GM23248 (cell line): ENCODE data around the gene SPATC1L. TPM values are rescaled to one million over a fixed set of nuclear protein-coding genes. Genes with fewer than 3 reads are reported as not detected.

Experiments
- DNase-seq: peaks from one replicate; pipeline ENCODE4 v3.0.0-alpha.2; 2015
- H2AFZ ChIP-seq: fragments of 200-600 bp; sonication (generic); 2 replicates; pipeline ENCODE4 v1.6.1; 2016; ENCODE audit warnings: antibody characterized with exemption
- H3F3A ChIP-seq: fragments of 200-600 bp; sonication (generic); 2 replicates; pipeline ENCODE4 v1.6.1; 2016; ENCODE audit warnings: mild to moderate bottlenecking, antibody characterized with exemption, mixed run types; ENCODE audit not compliant: insufficient read depth
- H3K27ac ChIP-seq: fragments of 200-600 bp; sonication (generic); 2 replicates; pipeline ENCODE4 v1.5.1; 2016; ENCODE audit warnings: mild to moderate bottlenecking
- H3K27me3 ChIP-seq: fragments of 200-600 bp; sonication (generic); replicated peaks from 2 replicates; pipeline ENCODE4 v1.6.1; 2016; ENCODE audit warnings: mild to moderate bottlenecking; ENCODE audit not compliant: insufficient read depth
- H3K36me3 ChIP-seq: fragments of 200-600 bp; sonication (generic); 2 replicates; pipeline ENCODE4 v1.6.1; 2016; ENCODE audit warnings: low read depth, mild to moderate bottlenecking
- H3K4me1 ChIP-seq: fragments of 200-600 bp; sonication (generic); 2 replicates; pipeline ENCODE4 v1.6.1; 2016; ENCODE audit warnings: mild to moderate bottlenecking; ENCODE audit not compliant: insufficient read depth
- H3K4me2 ChIP-seq: fragments of 200-600 bp; sonication (generic); one replicate; pipeline ENCODE4 v1.6.1; 2016; ENCODE audit warnings: mild to moderate bottlenecking; ENCODE audit not compliant: unreplicated experiment
- H3K4me3 ChIP-seq: fragments of 200-600 bp; sonication (generic); 2 replicates; pipeline ENCODE4 v1.5.1; 2016; ENCODE audit warnings: mild to moderate bottlenecking
- H3K79me2 ChIP-seq: fragments of 200-600 bp; sonication (generic); 2 replicates; pipeline ENCODE4 v1.6.1; 2016; ENCODE audit warnings: mild to moderate bottlenecking; ENCODE audit not compliant: insufficient read depth
- H3K9ac ChIP-seq: fragments of 200-600 bp; sonication (generic); 2 replicates; pipeline ENCODE4 v1.6.1; 2016; ENCODE audit warnings: mild to moderate bottlenecking
- H3K9me2 ChIP-seq: fragments of 200-600 bp; sonication (generic); 2 replicates; pipeline ENCODE4 v1.6.1; 2016; ENCODE audit warnings: mixed run types, mild to moderate bottlenecking, moderate library complexity; ENCODE audit not compliant: insufficient read depth
- H3K9me3 ChIP-seq: fragments of 200-600 bp; sonication (generic); one replicate; pipeline ENCODE4 v1.6.1; 2017; ENCODE audit warnings: low read depth
- H4K20me1 ChIP-seq: fragments of 200-600 bp; sonication (generic); 2 replicates; pipeline ENCODE4 v1.6.0; 2016; ENCODE audit not compliant: insufficient read depth
- EZH2 ChIP-seq: fragments of 200-600 bp; sonication (generic); IDR thresholded peaks from 2 replicates; pipeline ENCODE4 v1.6.1; 2018; ENCODE audit warnings: antibody characterized with exemption, mild to moderate bottlenecking; ENCODE audit not compliant: insufficient read depth, poor library complexity, severe bottlenecking
- EZH2phosphoT487 ChIP-seq: fragments of 200-600 bp; sonication (generic); IDR thresholded peaks from 2 replicates; pipeline ENCODE4 v1.6.1; 2018; ENCODE audit warnings: antibody characterized with exemption, moderate library complexity, mild to moderate bottlenecking, low read depth; ENCODE audit not compliant: insufficient read depth
- WGBS, 2 experiments: methylation state at CpG; one replicate each; pipeline ENCODE4 v1.1.6; 2015 to 2017; ENCODE audit warnings: low lambda C conversion rate in 2 of 2, low coverage in 1 of 2; ENCODE audit errors: missing lambda C conversion rate in 2 of 2; 5-methylcytosine and 5-hydroxymethylcytosine counted together
- in situ Hi-C: fragments of 300-500 bp; cut with MboI; formaldehyde crosslinking; loops from 2 replicates; pipeline ENCODE4 v1.15.0; 2020
- polyA plus RNA-seq: library from polyadenylated mRNA; unstranded; fragments of >200 nt; fragmentation: Nextera tagmentation; extraction: Ambion mirVana; gene quantifications from 2 replicates; pipeline ENCODE4 v1.2.1, GENCODE V29; 2016
- total RNA-seq: library from RNA; depleted of rRNA; stranded (reverse); fragments of >200 nt; shearing (Covaris generic); gene quantifications from 2 replicates; pipeline ENCODE4 v1.2.3, GENCODE V29; 2014

SPATC1L gene
- total and polyA plus RNA-seq, 2 experiments from 2014 or later, result 5.2 to 15.7 TPM

GRCh38 chr21:46116776-46117585 lies 67.3 kb downstream of the SPATC1L start:
- Histone ChIP-seq H3K9me3 (no peaks in the 10 kb centered on the region), H3K27ac (peak overlapping the region; percentile 28; the same call in 1 of the 2 replicates), H3K4me3 (no peak overlapping the region), H3K9me2 (no peaks in the 10 kb centered on the region), H3K4me2 (no peak overlapping the region), H2AFZ (no peak overlapping the region), H3K79me2 (peaks cover 62% of the 10 kb centered on the region), H4K20me1 (no peaks in the 10 kb centered on the region), H3K9ac (no peak overlapping the region), H3F3A (peaks cover 56% of the 10 kb centered on the region), H3K4me1 (peaks cover 11% of the 10 kb centered on the region), H3K36me3 (peaks cover 64% of the 10 kb centered on the region), H3K27me3 (no peaks in the 10 kb centered on the region)
- peak; percentile 70 for DNase-seq
- TF ChIP-seq EZH2, result no peak
- no peak for TF ChIP-seq EZH2phosphoT487
- 71 to 73% methylated on average over 24 of the region's 24 CpGs for WGBS, 2 experiments
- in situ Hi-C loops, result loop anchor here (10.0 kb wide), 1 partner anchor 122 kb away; no protein-coding TSS in a partner anchor

GRCh38 chr21:46116189-46116775 lies 68.0 kb downstream of the SPATC1L start:
- H3F3A ChIP-seq, result peaks cover 49% of the 10 kb centered on the region
- WGBS, 2 experiments, result 90 to 91% methylated on average over 20 of the region's 20 CpGs
- H3K27ac ChIP-seq, result peak overlapping the region; percentile 28; the same call in 1 of the 2 replicates
- in situ Hi-C loops, result loop anchor here (10.0 kb wide), 1 partner anchor 121 kb away; no protein-coding TSS in a partner anchor
- H3K9me2 ChIP-seq, result no peaks in the 10 kb centered on the region
- no peak overlapping the region for H3K9ac ChIP-seq
- H3K79me2 ChIP-seq, result peaks cover 67% of the 10 kb centered on the region
- H2AFZ ChIP-seq, result no peak overlapping the region
- peaks cover 60% of the 10 kb centered on the region for H3K36me3 ChIP-seq
- no peaks in the 10 kb centered on the region for H3K9me3 ChIP-seq
- DNase-seq, result no peak
- H3K27me3 ChIP-seq, result no peaks in the 10 kb centered on the region
- 0 out of 2 replicates have a peak, but pooled peaks cover 4% of the 10 kb centered on the region for H3K4me1 ChIP-seq
- H3K4me2 ChIP-seq, result no peak overlapping the region
- no peaks in the 10 kb centered on the region for H4K20me1 ChIP-seq
- H3K4me3 ChIP-seq, result no peak overlapping the region
- TF ChIP-seq EZH2, result no peak
- TF ChIP-seq EZH2phosphoT487, result no peak

GRCh38 chr21:46115441-46116188 lies 68.6 kb downstream of the SPATC1L start:
- H3K9ac ChIP-seq, result no peak overlapping the region
- H4K20me1 ChIP-seq, result no peaks in the 10 kb centered on the region
- H3K9me3 ChIP-seq, result no peaks in the 10 kb centered on the region
- TF ChIP-seq EZH2phosphoT487 (no peak), EZH2 (no peak)
- H3K9me2 ChIP-seq, result no peaks in the 10 kb centered on the region
- H3K36me3 ChIP-seq, result peaks cover 60% of the 10 kb centered on the region
- peaks cover 43% of the 10 kb centered on the region for H3F3A ChIP-seq
- no peak overlapping the region for H3K4me2 ChIP-seq
- H3K4me3 ChIP-seq, result no peak overlapping the region
- peaks cover 73% of the 10 kb centered on the region for H3K79me2 ChIP-seq
- in situ Hi-C loops, result loop anchor here (10.0 kb wide), 1 partner anchor 121 kb away; no protein-coding TSS in a partner anchor
- H2AFZ ChIP-seq, result no peak overlapping the region
- no peaks in the 10 kb centered on the region for H3K27me3 ChIP-seq
- DNase-seq, result no peak
- H3K4me1 ChIP-seq, result peaks cover under 1% of the 10 kb centered on the region; the same call in 1 of the 2 replicates
- 71 to 85% methylated on average over 10 to 17 of the region's 17 CpGs for WGBS, 2 experiments
- H3K27ac ChIP-seq, result no peak overlapping the region

GRCh38 chr21:46114963-46115362 lies 69.3 kb downstream of the SPATC1L start:
- peaks cover 60% of the 10 kb centered on the region for H3K36me3 ChIP-seq
- peaks cover 37% of the 10 kb centered on the region for H3F3A ChIP-seq
- DNase-seq, result no peak
- H4K20me1 ChIP-seq, result no peaks in the 10 kb centered on the region
- TF ChIP-seq EZH2, result no peak
- TF ChIP-seq EZH2phosphoT487, result no peak
- H3K4me2 ChIP-seq, result no peak overlapping the region
- no peak overlapping the region for H3K4me3 ChIP-seq
- H3K79me2 ChIP-seq, result peaks cover 80% of the 10 kb centered on the region
- in situ Hi-C loops, result loop anchor here (10.0 kb wide), 1 partner anchor 120 kb away; no protein-coding TSS in a partner anchor
- no peak overlapping the region for H3K9ac ChIP-seq
- no peaks in the 10 kb centered on the region for H3K9me2 ChIP-seq
- no peaks in the 10 kb centered on the region for H3K9me3 ChIP-seq
- no peak overlapping the region for H2AFZ ChIP-seq
- no peaks in the 10 kb centered on the region for H3K27me3 ChIP-seq
- H3K27ac ChIP-seq, result no peak overlapping the region
- 75 to 83% methylated on average over 4 of the region's 4 CpGs for WGBS, 2 experiments
- H3K4me1 ChIP-seq, result peaks cover 7% of the 10 kb centered on the region; the same call in 1 of the 2 replicates
